HG03045 (cell line): ENCODE data around the gene SLC43A1.

Experiments used
- ATAC-seq: cut with Tn5 transposase; IDR thresholded peaks from one replicate; pipeline ENCODE4 v1.9.1; 2021; ENCODE audit warnings: mild to moderate bottlenecking, moderate library complexity; ENCODE audit not compliant: unreplicated experiment

SLC43A1 gene

DNA sequence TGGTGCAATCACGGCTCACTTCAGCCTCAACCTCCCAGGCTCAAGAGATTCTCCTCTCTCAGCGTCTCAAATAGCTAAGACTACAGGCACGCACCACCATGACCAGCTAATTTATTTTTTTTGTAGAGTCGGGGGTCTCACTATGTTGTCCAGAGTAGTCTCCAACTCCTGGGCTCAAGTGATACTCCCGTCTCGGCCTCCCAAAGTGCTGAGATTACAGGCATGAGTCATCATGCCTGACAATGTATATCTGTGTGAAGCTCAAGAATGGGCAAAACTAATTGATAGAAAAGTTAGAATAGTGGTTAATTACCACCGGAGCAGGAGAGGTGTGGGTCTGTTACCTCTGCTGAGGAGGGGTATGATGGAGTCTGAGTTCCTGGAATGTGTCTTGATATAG lies 79.5 kb downstream of the SLC43A1 start:
- ATAC-seq: no peak

DNA sequence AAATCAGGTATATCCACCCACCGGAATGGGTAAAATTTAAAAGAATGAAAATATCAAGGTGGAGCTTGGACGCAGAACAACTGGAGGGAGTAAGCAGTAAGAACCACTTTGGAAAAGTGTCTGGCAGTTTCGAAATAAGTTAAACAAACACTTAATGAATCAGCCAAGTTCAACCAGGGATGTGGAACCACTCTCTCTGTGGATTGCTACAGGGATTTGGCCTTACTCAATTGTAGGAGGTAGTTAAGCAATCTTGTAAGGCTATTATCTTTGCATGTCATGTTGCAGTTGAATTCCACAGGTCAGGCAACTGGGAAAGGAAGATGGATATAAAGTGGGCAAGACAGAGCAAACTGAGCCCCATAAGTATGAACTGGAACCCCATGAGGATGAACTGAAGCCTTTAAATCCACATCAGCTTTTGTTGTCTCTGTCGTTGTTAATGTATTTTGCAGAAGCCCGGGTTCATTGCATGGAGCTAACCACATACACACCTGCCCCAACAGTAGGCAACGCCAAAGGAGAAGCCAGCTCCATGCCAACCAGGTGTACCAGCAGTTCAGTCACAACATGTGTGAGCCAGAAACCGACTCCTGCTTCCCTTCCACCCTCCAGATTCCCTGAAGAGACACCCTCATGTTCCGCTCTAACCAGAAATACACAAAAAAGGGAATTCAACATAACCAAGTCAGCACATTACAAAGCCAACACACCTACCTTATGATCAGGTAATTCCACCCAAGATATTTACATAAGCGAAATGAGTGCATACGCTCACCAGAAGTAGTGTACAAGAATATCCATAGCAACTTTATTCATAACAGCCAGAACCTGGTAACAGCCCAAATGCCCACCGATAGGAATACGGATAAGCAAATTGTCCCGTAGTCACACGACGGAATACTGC lies 80.6 kb downstream of the SLC43A1 start:
- no peak for ATAC-seq
